ENCODE results near the gene SPRTN. TPM values are rescaled to one million over a fixed set of nuclear protein-coding genes. Genes with fewer than 3 reads are reported as not detected.

SPRTN gene
- total and polyA plus RNA-seq, 2 donors from 2014 or later = 5.3 to 8.9 TPM

DNA sequence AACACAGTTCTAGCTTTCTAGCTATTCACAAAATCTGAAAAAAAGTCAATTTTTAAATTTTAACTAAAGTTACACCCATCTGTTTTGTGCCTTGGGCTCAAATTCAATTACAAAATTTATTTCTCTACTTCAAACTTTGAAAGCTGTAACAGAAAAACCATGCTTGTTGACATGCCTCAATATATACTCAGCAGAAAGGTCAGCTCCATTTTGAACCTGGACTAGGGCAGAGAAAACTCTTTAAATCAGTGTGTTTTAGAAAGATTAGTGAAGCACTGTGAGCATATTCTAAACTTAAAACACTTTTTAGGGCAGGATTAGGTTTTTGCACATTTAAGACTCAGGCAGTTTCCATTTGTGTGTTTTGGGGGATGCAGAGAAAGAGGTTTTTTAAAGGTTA is 34.4 kb downstream of the SPRTN start:
- H3K27ac ChIP-seq (ENCODE audit: low read depth in 2 of 2, low read length in 2 of 2) = no peak overlapping the region
- intact Hi-C loops (cut with DNase I) = no loop called here
- no peaks in the 10 kb centered on the region for H3K9me3 ChIP-seq (ENCODE audit: control insufficient read depth in 2 of 3, insufficient read depth in 1 of 3, low read length in 3 of 3)
- no peaks in the 10 kb centered on the region for H3K36me3 ChIP-seq (ENCODE audit: control insufficient read depth in 2 of 3, insufficient read depth in 3 of 3, low read length in 3 of 3)
- FAIRE-seq = no peak
- no peak overlapping the region for H3K9ac ChIP-seq (ENCODE audit: low read length in 3 of 3)
- peaks cover 0 to 12% (median 7%) of the 10 kb centered on the region in 3 donors for H3K4me1 ChIP-seq (ENCODE audit: control insufficient read depth in 2 of 3, insufficient read depth in 2 of 3, low read depth in 1 of 3, low read length in 3 of 3)
- TF ChIP-seq, protein P1, sequence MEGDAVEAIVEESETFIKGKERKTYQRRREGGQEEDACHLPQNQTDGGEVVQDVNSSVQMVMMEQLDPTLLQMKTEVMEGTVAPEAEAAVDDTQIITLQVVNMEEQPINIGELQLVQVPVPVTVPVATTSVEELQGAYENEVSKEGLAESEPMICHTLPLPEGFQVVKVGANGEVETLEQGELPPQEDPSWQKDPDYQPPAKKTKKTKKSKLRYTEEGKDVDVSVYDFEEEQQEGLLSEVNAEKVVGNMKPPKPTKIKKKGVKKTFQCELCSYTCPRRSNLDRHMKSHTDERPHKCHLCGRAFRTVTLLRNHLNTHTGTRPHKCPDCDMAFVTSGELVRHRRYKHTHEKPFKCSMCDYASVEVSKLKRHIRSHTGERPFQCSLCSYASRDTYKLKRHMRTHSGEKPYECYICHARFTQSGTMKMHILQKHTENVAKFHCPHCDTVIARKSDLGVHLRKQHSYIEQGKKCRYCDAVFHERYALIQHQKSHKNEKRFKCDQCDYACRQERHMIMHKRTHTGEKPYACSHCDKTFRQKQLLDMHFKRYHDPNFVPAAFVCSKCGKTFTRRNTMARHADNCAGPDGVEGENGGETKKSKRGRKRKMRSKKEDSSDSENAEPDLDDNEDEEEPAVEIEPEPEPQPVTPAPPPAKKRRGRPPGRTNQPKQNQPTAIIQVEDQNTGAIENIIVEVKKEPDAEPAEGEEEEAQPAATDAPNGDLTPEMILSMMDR (IDR thresholded peaks at IDR 0.05; ENCODE audit: borderline replicate concordance, extremely low read depth, insufficient read depth) = no peak
- H3K4me3 ChIP-seq (ENCODE audit: low read length in 3 of 3) = no peak overlapping the region
- DNase-seq = no peak
- H3K27me3 ChIP-seq (ENCODE audit: control insufficient read depth, insufficient read depth, low read length) = no peaks in the 10 kb centered on the region

DNA sequence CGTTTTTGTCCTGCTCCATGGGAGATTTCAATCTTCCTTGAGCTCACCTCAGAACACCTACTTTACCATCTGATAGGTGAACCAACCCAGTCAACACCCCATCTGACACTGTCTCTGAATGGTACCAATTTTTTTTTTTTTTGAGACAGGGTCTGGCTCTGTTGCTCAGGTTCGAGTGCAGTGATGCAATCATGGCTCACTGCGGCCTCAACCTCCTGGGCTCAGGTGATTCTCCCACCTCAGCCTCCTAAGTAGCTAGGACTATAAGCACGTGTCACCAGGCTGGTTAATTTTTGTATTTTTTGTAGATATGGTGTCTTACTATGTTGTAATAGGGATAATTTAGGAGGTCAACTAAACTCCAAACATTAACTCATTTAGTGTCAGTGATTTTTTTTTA is 36.3 kb downstream of the SPRTN start:
- DNase-seq (no peak), FAIRE-seq (no peak)
- Histone ChIP-seq H3K4me3 (ENCODE audit: low read length in 3 of 3) (no peak overlapping the region), H3K27me3 (ENCODE audit: control insufficient read depth, insufficient read depth, low read length) (no peaks in the 10 kb centered on the region), H3K27ac (ENCODE audit: low read depth in 2 of 2, low read length in 2 of 2) (no peak overlapping the region), H3K36me3 (ENCODE audit: control insufficient read depth in 2 of 3, insufficient read depth in 3 of 3, low read length in 3 of 3) (no peaks in the 10 kb centered on the region), H3K4me1 (ENCODE audit: control insufficient read depth in 2 of 3, insufficient read depth in 2 of 3, low read depth in 1 of 3, low read length in 3 of 3) (peaks cover 0 to 18% (median 9%) of the 10 kb centered on the region in 3 donors), H3K9me3 (ENCODE audit: control insufficient read depth in 2 of 3, insufficient read depth in 1 of 3, low read length in 3 of 3) (no peaks in the 10 kb centered on the region), H3K9ac (ENCODE audit: low read length in 3 of 3) (no peak overlapping the region)
- intact Hi-C loops (cut with DNase I) = no loop called here
- TF ChIP-seq, protein P1 (IDR thresholded peaks at IDR 0.05; ENCODE audit: borderline replicate concordance, extremely low read depth, insufficient read depth) = no peak

DNA sequence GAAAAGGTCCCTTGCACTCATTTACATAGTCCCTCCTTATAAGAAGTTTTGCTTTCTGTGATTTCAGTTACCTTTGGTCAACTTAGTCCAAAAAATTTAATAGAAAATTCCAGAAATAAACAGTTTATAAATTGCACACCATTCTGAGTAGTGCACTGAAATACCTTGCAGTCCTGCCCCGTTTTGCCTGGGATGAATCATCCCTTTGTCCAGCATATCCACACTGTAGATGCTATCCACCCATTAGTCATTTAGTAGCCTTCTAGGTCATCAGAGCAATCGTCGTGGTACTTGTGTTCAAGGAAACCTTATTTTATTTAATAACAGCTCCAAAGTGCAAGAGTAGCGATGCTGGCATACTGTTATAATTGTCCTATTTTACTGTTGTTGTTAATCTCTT is 38.0 kb downstream of the SPRTN start:
- Histone ChIP-seq H3K27ac (ENCODE audit: low read depth in 2 of 2, low read length in 2 of 2) (no peak overlapping the region), H3K4me1 (ENCODE audit: control insufficient read depth in 2 of 3, insufficient read depth in 2 of 3, low read depth in 1 of 3, low read length in 3 of 3) (peaks cover 0 to 18% (median 9%) of the 10 kb centered on the region in 3 donors), H3K27me3 (ENCODE audit: control insufficient read depth, insufficient read depth, low read length) (no peaks in the 10 kb centered on the region), H3K36me3 (ENCODE audit: control insufficient read depth in 2 of 3, insufficient read depth in 3 of 3, low read length in 3 of 3) (no peaks in the 10 kb centered on the region), H3K9ac (ENCODE audit: low read length in 3 of 3) (no peak overlapping the region), H3K9me3 (ENCODE audit: control insufficient read depth in 2 of 3, insufficient read depth in 1 of 3, low read length in 3 of 3) (no peaks in the 10 kb centered on the region), H3K4me3 (ENCODE audit: low read length in 3 of 3) (no peak overlapping the region)
- DNase-seq (no peak), FAIRE-seq (no peak)
- TF ChIP-seq, protein P1 (IDR thresholded peaks at IDR 0.05; ENCODE audit: borderline replicate concordance, extremely low read depth, insufficient read depth) = no peak
- intact Hi-C loops (cut with DNase I) = no loop called here

Measured in kidney (tissue), 14 donors.